SK-N-SH (cell line): ENCODE data around the gene SIGLEC15.

Experiments
- CTCF ChIP-seq: fragments of 200-600 bp; sonication (generic); IDR thresholded peaks from 2 replicates; pipeline ENCODE4 v1.6.1; 2017; ENCODE audit warnings: antibody characterized with exemption, mild to moderate bottlenecking, moderate library complexity
- EP300 ChIP-seq, 2 experiments: IDR thresholded peaks; 2 replicates each; pipeline versions ENCODE4 v1.4.0 to v1.6.1; 2012; ENCODE audit warnings: borderline replicate concordance in 1 of 2, low read depth in 1 of 2, low read length in 1 of 2
- MEF2A ChIP-seq: IDR thresholded peaks from 2 replicates; pipeline ENCODE4 v1.4.0; 2012; ENCODE audit warnings: low read depth, borderline replicate concordance
- RXRA ChIP-seq: IDR thresholded peaks from 2 replicates; pipeline ENCODE4 v1.4.0; 2012; ENCODE audit warnings: low read depth, mild to moderate bottlenecking, borderline replicate concordance
- SIN3A ChIP-seq: IDR thresholded peaks from 2 replicates; pipeline ENCODE4 v1.6.1; 2012; ENCODE audit warnings: low read depth, mild to moderate bottlenecking, low read length, moderate library complexity, borderline replicate concordance
- SMC3 ChIP-seq: IDR thresholded peaks from 2 replicates; pipeline ENCODE4 v1.6.1; 2012; ENCODE audit warnings: low read depth, low read length, improper control_type of control experiment
- TF ChIP-seq, protein P1 (sequence below): IDR thresholded peaks from 2 replicates; pipeline ENCODE4 v1.4.0; 2012; ENCODE audit warnings: low read depth

- no peak for TF ChIP-seq MEF2A
- no peak for TF ChIP-seq CTCF
- no peak for TF ChIP-seq RXRA
- TF ChIP-seq SIN3A, result no peak
- TF ChIP-seq, protein P1, sequence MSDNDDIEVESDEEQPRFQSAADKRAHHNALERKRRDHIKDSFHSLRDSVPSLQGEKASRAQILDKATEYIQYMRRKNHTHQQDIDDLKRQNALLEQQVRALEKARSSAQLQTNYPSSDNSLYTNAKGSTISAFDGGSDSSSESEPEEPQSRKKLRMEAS, result no peak
- no peak for TF ChIP-seq EP300 (IDR thresholded peaks at IDR 0.05; ENCODE audit: borderline replicate concordance in 1 of 2, low read depth in 1 of 2, low read length in 1 of 2)
- TF ChIP-seq SMC3, result no peak
Observed at GRCh38 chr18:45817543-45817942, 7.9 kb upstream of the SIGLEC15 start.
